CD4-positive, alpha-beta T cell treated with Interleukin-17A for 1 hour (primary cell): ENCODE data around the gene DNHD1.

Experiments
- DNase-seq: peaks from one replicate; pipeline ENCODE4 v3.0.0-alpha.2; 2020

DNHD1 gene

DNA sequence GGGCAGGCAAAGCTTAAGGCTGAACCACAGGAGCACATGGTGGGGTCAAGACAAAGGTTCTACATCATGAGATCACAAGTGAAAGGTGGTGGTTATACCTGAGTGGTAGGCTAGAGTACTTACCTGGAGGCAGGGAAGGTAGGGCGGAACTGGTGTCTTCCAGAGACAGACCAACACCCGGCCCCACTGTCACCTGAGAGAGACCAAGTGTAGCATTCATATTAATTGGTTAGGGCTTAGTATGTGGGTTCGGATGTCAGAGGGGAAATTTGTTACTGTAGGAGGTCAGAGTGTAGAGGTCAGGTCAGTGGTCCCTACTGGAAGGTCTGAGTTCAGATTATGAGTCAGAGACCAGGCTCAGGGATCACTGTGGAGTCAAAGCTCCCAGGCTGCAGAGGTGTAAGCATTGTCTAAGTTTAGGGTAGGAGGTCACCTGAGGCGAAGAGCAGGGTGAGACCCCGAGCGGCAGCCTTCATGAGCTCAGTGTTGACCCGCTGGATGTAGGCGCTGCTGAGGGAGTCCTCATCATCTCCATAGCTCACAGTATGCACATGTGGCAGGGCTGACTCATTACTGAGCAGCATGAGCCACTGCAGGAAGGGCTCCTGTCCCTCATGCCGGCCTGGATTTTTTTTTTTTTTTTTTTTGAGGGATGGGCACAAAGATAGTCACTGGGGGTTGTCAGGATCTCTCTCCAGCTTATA is 119.0 kb downstream of the DNHD1 start:
- DNase-seq = no peak

DNA sequence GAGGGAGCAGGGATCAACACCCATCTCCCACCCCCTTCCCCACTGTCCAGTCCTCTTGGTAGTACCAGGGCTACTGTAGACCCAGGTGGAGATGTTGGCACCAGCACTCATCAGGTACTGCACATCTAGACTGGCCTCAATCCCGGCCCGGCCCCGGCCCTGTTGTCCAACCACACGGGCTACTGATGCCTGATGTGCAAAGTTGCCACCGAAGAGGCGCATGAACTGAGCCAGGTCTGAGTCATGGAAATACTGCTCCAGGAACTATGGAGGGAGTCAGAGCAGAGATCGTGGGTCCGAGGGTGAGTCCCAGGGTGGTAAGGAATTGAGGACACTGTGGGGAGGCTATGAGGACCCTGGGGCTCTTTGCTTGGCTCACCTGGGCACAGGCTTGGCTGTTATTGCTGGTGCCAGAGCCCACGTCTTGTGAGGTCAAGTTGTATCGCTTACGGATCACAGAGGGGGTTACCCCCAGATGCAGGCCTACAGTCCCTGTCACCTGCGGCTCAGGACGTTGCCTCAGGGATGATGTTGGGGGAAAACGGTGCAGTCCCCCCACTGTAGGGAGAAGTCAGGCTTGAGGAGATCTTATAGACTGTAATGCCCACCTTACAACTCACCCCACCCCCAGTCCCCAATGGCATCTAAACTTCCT is 119.6 kb downstream of the DNHD1 start:
- no peak for DNase-seq

DNA sequence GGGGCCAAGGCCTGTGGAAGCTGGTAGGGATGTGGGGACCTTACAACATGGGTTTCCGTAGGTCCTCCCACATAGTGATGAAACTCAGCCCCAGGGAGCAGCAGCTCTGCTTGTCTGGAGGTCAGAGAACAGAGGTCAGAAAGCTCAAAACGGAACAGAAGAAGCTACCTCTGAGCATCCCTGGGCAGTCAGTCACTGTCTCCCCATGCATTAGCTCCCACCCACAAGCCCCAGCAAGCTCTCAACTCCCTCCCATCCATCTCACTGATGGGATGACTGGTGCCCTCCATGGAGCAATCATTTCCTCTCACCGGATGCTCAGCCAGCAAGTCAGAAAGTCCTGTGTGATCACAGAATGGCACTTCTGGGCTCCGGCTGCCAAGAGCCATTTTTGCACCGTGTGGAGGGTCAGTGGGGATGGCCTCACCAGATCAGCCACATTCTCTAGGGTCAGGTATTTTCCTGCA is 120.3 kb downstream of the DNHD1 start:
- DNase-seq = no peak

DNA sequence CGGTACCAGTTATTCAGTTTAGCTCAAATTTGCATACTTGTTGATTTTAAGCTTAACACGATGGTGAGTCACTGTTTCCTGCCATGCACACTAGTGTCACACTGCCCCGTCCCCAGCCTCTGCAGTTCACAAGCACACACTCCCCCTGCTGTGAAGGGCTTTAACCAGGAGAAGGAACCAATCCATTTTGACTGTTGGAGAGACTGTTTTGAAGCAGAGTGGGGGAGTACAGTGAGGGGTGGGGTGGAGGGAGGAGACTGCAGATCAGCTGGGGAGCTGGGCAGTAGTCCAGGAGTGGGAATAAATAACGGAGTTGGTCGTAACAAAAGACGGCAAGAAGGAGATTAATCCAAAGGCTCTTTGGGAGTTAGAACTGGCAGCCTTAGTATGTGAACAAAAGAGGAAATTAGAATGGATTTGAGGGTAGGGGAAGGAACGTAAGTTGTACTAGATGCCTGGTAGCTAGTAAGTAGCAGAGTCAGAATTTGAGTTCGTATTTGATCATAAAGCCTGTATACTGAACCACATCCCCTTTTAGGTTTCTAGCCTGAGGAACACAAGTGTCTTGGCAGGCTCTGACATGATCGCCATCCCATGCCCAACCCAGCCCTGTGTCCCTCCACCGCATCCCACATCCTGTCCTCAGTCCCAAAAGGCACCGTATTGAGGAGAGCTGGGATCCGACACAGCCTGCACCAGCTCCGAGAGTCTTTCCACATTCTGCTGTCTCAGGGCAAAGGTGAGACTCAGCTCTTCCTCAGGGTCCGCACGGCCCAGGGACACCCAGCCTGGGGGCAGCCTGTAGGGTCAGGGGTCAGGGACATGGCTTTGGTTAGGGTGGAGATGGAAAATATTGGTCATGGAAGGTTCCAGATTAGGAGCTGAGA is 121.3 kb downstream of the DNHD1 start:
- DNase-seq = peak; percentile 81

DNA sequence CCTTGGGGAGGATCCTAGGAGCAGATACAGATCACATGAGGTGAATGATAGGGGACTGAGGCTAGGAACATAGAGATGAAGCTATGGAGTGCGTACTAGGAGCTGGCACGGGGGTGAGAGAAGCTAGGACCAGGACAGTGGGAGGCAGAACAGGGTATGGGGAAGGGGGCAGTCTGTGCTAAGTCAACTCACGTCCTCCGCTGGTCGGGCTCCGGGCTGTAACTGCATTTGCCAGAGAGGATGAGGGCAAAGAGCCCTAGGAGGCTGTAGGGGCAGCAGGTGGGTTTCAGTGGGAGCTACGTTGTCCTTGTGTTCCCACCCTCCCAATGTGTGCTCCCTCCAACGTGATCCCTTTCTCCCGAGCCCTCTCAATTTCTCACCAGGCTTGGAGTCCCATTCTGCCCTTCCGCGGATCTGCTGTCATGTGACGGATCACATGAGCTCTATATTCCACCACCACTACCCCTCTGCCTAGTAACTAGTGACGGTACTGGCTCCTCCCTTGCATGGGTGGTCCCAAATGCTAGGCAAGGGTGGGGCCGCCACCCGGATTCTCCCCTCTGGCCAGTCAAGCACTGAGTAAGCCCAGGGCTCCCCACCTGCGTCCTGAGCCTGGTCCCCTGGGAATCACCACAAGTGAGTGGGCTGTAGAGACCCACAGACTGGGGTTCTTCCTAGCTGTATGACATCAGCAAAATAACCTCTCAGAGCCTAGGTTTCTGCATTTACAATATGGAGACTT is 122.1 kb downstream of the DNHD1 start, which contains the start of gene TPP1:
Gene TPP1 (minus strand): TSS at position 419 of the 742 bp plus-strand sequence. CDS start 22 bp downstream, at position 397.
- peak; percentile 94 for DNase-seq

DNA sequence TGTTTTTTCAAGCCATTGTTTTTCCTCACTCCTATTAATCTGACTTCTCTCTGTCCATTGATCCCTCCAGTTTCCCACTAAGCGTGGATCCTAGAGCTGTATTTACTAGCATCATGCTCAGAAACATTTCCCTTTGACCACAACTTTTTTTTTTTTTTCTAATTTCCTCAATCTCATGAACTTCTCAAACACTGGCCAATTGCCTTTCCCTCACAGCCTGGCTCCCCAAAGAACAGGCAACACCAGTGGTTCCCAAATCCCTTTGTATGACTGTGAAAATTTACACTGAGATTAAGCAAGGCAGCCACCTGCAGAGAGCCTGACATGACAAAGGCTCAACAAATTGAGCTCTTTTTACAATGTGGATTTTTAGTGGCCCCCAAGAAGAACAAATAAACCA is 123.6 kb downstream of the DNHD1 start:
- no peak for DNase-seq
